HEK293 (cell line): ENCODE measurements around the gene HTT.

Experiments
- CTCF ChIP-seq: fragments of 450-650 bp; formaldehyde crosslinking; IDR thresholded peaks from 2 replicates; pipeline ENCODE4 v1.5.1; 2016; ENCODE audit warnings: missing biosample characterization, missing genetic modification characterization
- HOXD13 ChIP-seq: sonication (generic); formaldehyde crosslinking; IDR thresholded peaks from 2 replicates; pipeline ENCODE4 v1.8.0; 2022; ENCODE audit warnings: missing genetic modification reagents, borderline replicate concordance
- MYNN ChIP-seq: fragments of 450-650 bp; formaldehyde crosslinking; IDR thresholded peaks from 2 replicates; pipeline ENCODE4 v1.5.1; 2016; ENCODE audit warnings: missing biosample characterization, missing genetic modification characterization, borderline replicate concordance
- ZBTB11 ChIP-seq: fragments of 450-650 bp; formaldehyde crosslinking; conservative IDR thresholded peaks from 2 replicates; pipeline ENCODE4 v1.5.1; 2016; ENCODE audit warnings: low read depth, missing biosample characterization, missing genetic modification characterization
- ZNF114 ChIP-seq: fragments of 450-650 bp; formaldehyde crosslinking; IDR thresholded peaks from 2 replicates; pipeline ENCODE4 v1.5.0; 2017; ENCODE audit warnings: missing biosample characterization, missing genetic modification characterization
- ZNF239 ChIP-seq: fragments of 450-650 bp; formaldehyde crosslinking; IDR thresholded peaks from 2 replicates; pipeline ENCODE4 v1.5.1; 2016; ENCODE audit warnings: missing biosample characterization, missing genetic modification characterization
- ZNF274 ChIP-seq, 2 experiments: fragments of 200-500 bp in 1 of 2; fragments of 450-650 bp in 1 of 2; sonication (Bioruptor generic) in 1 of 2; formaldehyde crosslinking in 1 of 2; IDR thresholded peaks; 2 replicates each; pipeline versions ENCODE4 v1.5.1 to v1.6.1; 2014 to 2016; ENCODE audit warnings: borderline replicate concordance in 1 of 2, inconsistent platforms in 1 of 2, low read length in 1 of 2, missing biosample characterization in 1 of 2, missing genetic modification characterization in 1 of 2
- ZNF311 ChIP-seq: fragments of 450-650 bp; formaldehyde crosslinking; IDR thresholded peaks from 2 replicates; pipeline ENCODE4 v1.5.1; 2017; ENCODE audit warnings: missing biosample characterization, missing genetic modification characterization, borderline replicate concordance
- ZNF449 ChIP-seq: fragments of 450-650 bp; formaldehyde crosslinking; IDR thresholded peaks from 2 replicates; pipeline ENCODE4 v1.5.1; 2017; ENCODE audit warnings: missing biosample characterization, mild to moderate bottlenecking, missing genetic modification characterization, moderate library complexity
- ZNF670 ChIP-seq: fragments of 450-650 bp; formaldehyde crosslinking; IDR thresholded peaks from 2 replicates; pipeline ENCODE4 v1.5.1; 2016; ENCODE audit warnings: missing biosample characterization, missing genetic modification characterization, low read depth

- TF ChIP-seq MYNN (tag by site-specific recombination), result no peak
- TF ChIP-seq ZNF239 (tag by site-specific recombination), result no peak
- no peak for TF ChIP-seq HOXD13 (CRISPR knock-in tag)
- no peak for TF ChIP-seq CTCF
- no peak for TF ChIP-seq ZNF311 (tag by site-specific recombination)
- no peak for TF ChIP-seq ZNF274 (IDR thresholded peaks at IDR 0.05; ENCODE audit: low read length)
- no peak for TF ChIP-seq ZNF274 (tag by site-specific recombination; IDR thresholded peaks at IDR 0.05; ENCODE audit: borderline replicate concordance)
- TF ChIP-seq ZBTB11 (tag by site-specific recombination), result no peak
- TF ChIP-seq ZNF670 (tag by site-specific recombination), result no peak
- TF ChIP-seq ZNF449, result no peak
- TF ChIP-seq ZNF114 (tag by site-specific recombination), result no peak
Observed at GRCh38 chr4:3215256-3215655, 140.8 kb downstream of the HTT start.
